A673 (cell line): ENCODE measurements around the gene MAG. TPM values are rescaled to one million over a fixed set of nuclear protein-coding genes. Genes with fewer than 3 reads are reported as not detected.

Source experiments
- BruUV-seq: library from RNA; stranded (reverse); fragments of 400-500 nt; replicated peaks from 2 replicates; lab custom pipeline; 2021; lab: Mats Ljungman, UMichigan
- CTCF ChIA-PET: fragments of 300-600 bp; sonication (Branson Sonifier 250); formaldehyde crosslinking; loops from one replicate; lab custom pipeline; 2022; ENCODE audit warnings: antibody characterized with exemption; lab: Charles Lee
- POLR2A ChIA-PET: fragments of 300-600 bp; sonication (Branson Sonifier 250); formaldehyde crosslinking; loops from one replicate; lab custom pipeline; 2022; ENCODE audit warnings: antibody characterized with exemption; ENCODE audit not compliant: low non-redundant PET; lab: Charles Lee
- DNase-seq: peaks from one replicate; pipeline ENCODE4 v3.0.0-alpha.2; 2015; ENCODE audit warnings: low spot score
- H3K27ac ChIP-seq: fragments of 200-600 bp; sonication (generic); 2 replicates; pipeline ENCODE4 v1.5.1; 2016; ENCODE audit warnings: mixed run types, low read depth, mild to moderate bottlenecking, mixed read lengths, antibody characterized with exemption, low read length; ENCODE audit not compliant: poor library complexity, severe bottlenecking
- H3K27me3 ChIP-seq: fragments of 200-600 bp; sonication (generic); replicated peaks from 2 replicates; pipeline ENCODE4 v1.6.1; 2017; ENCODE audit warnings: mixed run types, low read depth, mild to moderate bottlenecking, mixed read lengths, antibody characterized with exemption, low read length; ENCODE audit not compliant: insufficient read depth, poor library complexity
- H3K36me3 ChIP-seq: fragments of 200-600 bp; sonication (generic); 2 replicates; pipeline ENCODE4 v1.6.1; 2016; ENCODE audit warnings: mixed run types, mild to moderate bottlenecking, mixed read lengths, antibody characterized with exemption, low read length; ENCODE audit not compliant: insufficient read depth, poor library complexity, severe bottlenecking
- H3K4me1 ChIP-seq: fragments of 200-600 bp; sonication (generic); 2 replicates; pipeline ENCODE4 v1.6.1; 2017; ENCODE audit warnings: mixed run types, mild to moderate bottlenecking, mixed read lengths, antibody characterized with exemption, low read length; ENCODE audit not compliant: insufficient read depth, poor library complexity, severe bottlenecking
- H3K4me3 ChIP-seq: fragments of 200-600 bp; sonication (generic); 2 replicates; pipeline ENCODE4 v1.5.1; 2016; ENCODE audit warnings: low read depth, mixed run types, mild to moderate bottlenecking, mixed read lengths, low read length; ENCODE audit not compliant: poor library complexity, severe bottlenecking
- H3K9me3 ChIP-seq: fragments of 200-600 bp; sonication (generic); 2 replicates; pipeline ENCODE4 v1.6.1; 2016; ENCODE audit warnings: mixed run types, low read depth, mild to moderate bottlenecking, mixed read lengths, antibody characterized with exemption, low read length; ENCODE audit not compliant: poor library complexity, severe bottlenecking
- EZH2 ChIP-seq: fragments of 200-600 bp; sonication (generic); IDR thresholded peaks from 2 replicates; pipeline ENCODE4 v1.6.1; 2017; ENCODE audit warnings: borderline replicate concordance, low read depth, mild to moderate bottlenecking, mixed read lengths, antibody characterized with exemption, low read length; ENCODE audit not compliant: poor library complexity, severe bottlenecking
- intact Hi-C: fragments of 100-400 bp; cut with micrococcal nuclease; formaldehyde crosslinking; loops from one replicate; pipeline ENCODE4 v1.10.0; 2022; ENCODE audit not compliant: unreplicated experiment
- total RNA-seq: library from RNA; stranded (reverse); gene quantifications from 2 replicates; pipeline ENCODE4 v1.2.3, GENCODE V29; 2021
- TF ChIP-seq, protein P1 (sequence below): fragments of 300-800, 200-600 bp; sonication (generic); conservative IDR thresholded peaks from 2 replicates; pipeline ENCODE4 v1.5.1; 2017; ENCODE audit warnings: low read depth, mild to moderate bottlenecking, antibody characterized with exemption, low read length, moderate library complexity, mixed read lengths

Gene MAG
- total RNA-seq, 1 experiment from 2014 or later, result not detected

DNA sequence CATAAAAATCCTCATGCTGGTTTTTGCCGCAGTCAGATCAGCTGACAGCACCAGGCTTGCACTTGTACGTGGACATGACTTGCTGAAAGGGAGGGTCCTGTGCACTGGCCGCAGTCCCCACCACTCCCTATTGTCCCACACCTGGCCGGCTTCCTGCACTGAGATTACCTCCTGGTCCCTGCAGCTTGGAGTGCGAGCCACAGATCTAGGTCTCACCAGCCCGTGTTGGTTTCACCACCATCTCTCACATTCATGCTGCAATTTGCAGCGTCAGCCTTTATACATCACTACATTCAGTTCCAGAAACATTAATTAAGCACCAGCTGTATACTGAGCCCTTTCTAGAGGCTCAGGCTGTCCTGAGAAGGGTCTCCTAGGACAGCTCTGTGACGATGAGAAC lies 22.1 kb downstream of the MAG start:
- Histone ChIP-seq H3K27me3 (no peaks in the 10 kb centered on the region), H3K27ac (no peak overlapping the region), H3K36me3 (no peaks in the 10 kb centered on the region), H3K4me1 (no peaks in the 10 kb centered on the region), H3K4me3 (no peak overlapping the region), H3K9me3 (no peaks in the 10 kb centered on the region)
- no peak for DNase-seq
- ChIA-PET CTCF (no interaction called here), POLR2A (no interaction called here)
- intact Hi-C loops, result no loop called here
- TF ChIP-seq EZH2, result no peak
- TF ChIP-seq, protein P1, sequence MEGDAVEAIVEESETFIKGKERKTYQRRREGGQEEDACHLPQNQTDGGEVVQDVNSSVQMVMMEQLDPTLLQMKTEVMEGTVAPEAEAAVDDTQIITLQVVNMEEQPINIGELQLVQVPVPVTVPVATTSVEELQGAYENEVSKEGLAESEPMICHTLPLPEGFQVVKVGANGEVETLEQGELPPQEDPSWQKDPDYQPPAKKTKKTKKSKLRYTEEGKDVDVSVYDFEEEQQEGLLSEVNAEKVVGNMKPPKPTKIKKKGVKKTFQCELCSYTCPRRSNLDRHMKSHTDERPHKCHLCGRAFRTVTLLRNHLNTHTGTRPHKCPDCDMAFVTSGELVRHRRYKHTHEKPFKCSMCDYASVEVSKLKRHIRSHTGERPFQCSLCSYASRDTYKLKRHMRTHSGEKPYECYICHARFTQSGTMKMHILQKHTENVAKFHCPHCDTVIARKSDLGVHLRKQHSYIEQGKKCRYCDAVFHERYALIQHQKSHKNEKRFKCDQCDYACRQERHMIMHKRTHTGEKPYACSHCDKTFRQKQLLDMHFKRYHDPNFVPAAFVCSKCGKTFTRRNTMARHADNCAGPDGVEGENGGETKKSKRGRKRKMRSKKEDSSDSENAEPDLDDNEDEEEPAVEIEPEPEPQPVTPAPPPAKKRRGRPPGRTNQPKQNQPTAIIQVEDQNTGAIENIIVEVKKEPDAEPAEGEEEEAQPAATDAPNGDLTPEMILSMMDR, result no peak
- BruUV-seq, result no TSS peak

DNA sequence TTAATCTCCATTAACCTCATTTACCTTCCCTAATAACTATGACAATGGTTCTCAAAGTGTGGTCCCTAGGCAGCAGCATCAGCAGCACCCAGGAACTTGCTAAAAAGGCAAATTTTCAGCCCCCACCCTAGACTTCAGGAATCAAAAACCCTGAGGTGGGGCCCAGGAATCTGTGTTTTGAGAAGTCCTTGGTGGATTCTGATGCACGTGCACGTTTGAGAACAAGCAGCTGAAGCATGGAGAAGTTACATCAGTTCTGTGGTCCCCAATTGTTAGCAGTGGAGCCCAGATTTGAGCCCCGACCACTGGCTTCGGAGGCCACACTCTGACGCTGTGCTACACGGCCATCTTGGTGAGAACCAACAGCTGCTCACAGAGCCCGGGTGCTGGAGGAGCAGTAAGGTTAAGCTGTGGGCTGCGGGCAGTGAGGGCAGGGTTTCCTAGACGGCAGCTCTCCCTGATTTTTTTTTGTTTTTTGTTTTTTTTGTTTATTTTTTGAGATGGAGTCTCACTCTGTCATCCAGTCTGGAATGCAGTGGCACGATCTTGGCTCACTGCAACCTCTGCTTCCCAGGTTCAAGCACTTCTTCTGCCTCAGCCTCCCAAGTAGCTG lies 23.0 kb downstream of the MAG start:
- Histone ChIP-seq H3K36me3 (no peaks in the 10 kb centered on the region), H3K27ac (no peak overlapping the region), H3K27me3 (no peaks in the 10 kb centered on the region), H3K4me3 (no peak overlapping the region), H3K4me1 (no peaks in the 10 kb centered on the region), H3K9me3 (no peaks in the 10 kb centered on the region)
- POLR2A ChIA-PET, result no interaction called here
- TF ChIP-seq, protein P1, result no peak
- no peak for TF ChIP-seq EZH2
- no peak for DNase-seq
- no TSS peak for BruUV-seq
- intact Hi-C loops, result no loop called here
- CTCF ChIA-PET, result no interaction called here

DNA sequence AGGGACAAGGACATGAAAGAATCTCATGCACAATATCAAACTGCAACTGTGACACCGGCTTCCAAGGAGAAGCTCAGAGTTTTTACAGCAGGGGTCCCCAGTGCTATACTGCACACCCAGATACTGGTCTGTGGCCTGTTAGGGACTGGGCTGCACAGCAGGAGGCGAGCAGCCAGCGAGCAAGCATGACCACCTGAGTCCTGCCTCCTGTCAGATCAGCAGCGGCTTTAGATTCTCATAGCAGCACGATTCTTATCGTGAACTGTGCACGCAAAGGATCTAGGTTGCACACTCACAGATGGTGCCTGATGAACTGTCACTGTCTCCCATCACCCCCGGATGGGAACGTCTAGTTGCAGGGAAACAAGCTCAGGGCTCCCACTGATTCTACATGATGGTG lies 23.9 kb downstream of the MAG start:
- no peaks in the 10 kb centered on the region for H3K9me3 ChIP-seq
- no TSS peak for BruUV-seq
- no peak for TF ChIP-seq EZH2
- POLR2A ChIA-PET, result no interaction called here
- no peak overlapping the region for H3K4me3 ChIP-seq
- CTCF ChIA-PET, result no interaction called here
- no peaks in the 10 kb centered on the region for H3K4me1 ChIP-seq
- H3K27ac ChIP-seq, result no peak overlapping the region
- no peaks in the 10 kb centered on the region for H3K36me3 ChIP-seq
- no peak for DNase-seq
- no peaks in the 10 kb centered on the region for H3K27me3 ChIP-seq
- intact Hi-C loops, result no loop called here

DNA sequence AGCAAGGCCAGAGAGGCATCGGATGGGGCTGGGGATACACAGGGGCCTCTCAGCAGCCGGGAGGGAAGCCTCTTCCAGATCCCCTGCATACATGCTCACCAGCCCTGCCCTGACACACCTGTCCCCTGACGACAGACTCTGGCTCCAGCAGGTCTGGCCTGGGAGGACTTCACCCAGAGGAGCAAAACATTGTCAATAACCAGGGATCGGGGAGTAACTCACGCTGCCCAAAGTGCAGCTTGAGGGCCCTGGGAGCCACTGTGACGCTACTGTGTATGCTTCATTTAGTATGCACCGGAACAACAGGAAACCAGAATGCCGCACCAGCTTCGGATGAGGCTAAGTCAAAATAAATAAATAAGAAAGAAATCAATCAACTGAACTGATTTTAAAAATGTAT lies 24.6 kb downstream of the MAG start:
- no peak for DNase-seq
- BruUV-seq, result no TSS peak
- Histone ChIP-seq H3K27me3 (no peaks in the 10 kb centered on the region), H3K27ac (no peak overlapping the region), H3K4me1 (no peaks in the 10 kb centered on the region), H3K4me3 (no peak overlapping the region), H3K9me3 (no peaks in the 10 kb centered on the region), H3K36me3 (no peaks in the 10 kb centered on the region)
- POLR2A ChIA-PET, result no interaction called here
- TF ChIP-seq EZH2, result no peak
- TF ChIP-seq, protein P1, result no peak
- CTCF ChIA-PET, result no interaction called here
- intact Hi-C loops, result no loop called here
